Stimulated activated CD4-positive, alpha-beta T cell treated with anti-CD3 and anti-CD28 coated beads, Interleukin-1b, Interleukin-23, amount 100 ng/mL, for 24 hours (primary cell): ENCODE data around the gene E2F4.

Source experiments
- DNase-seq, 4 experiments: peaks; one replicate each; pipeline ENCODE4 v3.0.0-alpha.2; 2020; ENCODE audit warnings: low read depth in 4 of 4, low spot score in 1 of 4

E2F4 gene

DNA sequence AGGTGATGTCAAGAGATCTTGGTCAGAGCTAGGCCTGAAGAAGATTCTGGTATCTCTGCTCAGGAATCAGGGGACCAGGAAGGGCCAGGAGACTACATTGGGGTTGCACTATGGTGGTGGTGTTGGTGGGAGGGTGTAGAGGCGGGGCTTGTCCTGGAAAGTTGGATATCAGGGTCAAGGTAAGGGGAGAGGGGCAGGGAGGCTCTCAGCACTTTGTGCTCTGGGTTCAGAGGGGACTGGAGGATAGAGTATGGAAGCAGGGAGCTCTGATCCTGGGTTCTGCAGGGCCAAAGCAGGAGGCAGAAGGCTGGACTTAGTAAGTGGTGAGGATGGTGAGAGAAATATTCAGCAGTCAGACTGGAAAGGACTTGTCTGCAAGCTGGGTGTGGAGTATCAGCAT, 18.6 kb upstream of the E2F4 start:
- no peak for DNase-seq

DNA sequence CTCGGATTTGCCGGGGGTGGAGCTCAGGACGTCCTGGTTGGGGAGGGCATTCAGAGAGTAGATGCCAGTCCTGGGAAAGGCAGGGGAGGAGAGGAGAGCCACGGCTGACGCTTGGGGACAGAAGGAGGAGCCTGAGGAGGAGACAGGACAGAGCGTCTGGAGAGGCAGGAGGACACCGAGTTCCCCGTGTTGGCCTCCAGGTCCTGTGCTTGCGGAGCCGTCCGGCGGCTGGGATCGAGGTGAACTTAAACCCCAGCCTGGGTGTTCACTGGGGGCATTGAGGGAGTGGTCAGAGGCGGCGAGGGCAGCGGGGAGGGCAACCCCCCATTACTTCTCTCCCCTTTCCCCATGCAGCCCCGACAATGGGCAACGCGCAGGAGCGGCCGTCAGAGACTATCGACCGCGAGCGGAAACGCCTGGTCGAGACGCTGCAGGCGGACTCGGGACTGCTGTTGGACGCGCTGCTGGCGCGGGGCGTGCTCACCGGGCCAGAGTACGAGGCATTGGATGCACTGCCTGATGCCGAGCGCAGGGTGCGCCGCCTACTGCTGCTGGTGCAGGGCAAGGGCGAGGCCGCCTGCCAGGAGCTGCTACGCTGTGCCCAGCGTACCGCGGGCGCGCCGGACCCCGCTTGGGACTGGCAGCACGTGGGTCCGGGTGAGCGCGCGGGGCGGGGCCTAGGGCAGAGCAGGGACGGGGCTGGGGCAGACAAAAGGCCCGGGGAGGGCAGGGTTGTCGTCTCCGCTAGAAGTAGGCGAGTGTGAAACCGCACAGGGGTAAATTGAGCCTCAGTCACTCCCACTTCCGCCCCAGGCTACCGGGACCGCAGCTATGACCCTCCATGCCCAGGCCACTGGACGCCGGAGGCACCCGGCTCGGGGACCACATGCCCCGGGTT, 17.9 kb upstream of the E2F4 start:
- no peak for DNase-seq

DNA sequence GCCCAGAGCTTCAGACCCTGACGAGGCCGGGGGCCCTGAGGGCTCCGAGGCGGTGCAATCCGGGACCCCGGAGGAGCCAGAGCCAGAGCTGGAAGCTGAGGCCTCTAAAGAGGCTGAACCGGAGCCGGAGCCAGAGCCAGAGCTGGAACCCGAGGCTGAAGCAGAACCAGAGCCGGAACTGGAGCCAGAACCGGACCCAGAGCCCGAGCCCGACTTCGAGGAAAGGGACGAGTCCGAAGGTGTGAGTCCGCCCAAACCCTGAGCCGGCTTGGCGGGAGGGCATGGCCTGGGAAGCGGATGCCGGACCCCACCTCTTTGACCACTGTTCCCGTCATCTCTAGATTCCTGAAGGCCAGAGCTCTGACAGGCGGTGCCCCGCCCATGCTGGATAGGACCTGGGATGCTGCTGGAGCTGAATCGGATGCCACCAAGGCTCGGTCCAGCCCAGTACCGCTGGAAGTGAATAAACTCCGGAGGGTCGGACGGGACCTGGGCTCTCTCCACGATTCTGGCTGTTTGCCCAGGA, 17.2 kb upstream of the E2F4 start:
- DNase-seq, result no peak

DNA sequence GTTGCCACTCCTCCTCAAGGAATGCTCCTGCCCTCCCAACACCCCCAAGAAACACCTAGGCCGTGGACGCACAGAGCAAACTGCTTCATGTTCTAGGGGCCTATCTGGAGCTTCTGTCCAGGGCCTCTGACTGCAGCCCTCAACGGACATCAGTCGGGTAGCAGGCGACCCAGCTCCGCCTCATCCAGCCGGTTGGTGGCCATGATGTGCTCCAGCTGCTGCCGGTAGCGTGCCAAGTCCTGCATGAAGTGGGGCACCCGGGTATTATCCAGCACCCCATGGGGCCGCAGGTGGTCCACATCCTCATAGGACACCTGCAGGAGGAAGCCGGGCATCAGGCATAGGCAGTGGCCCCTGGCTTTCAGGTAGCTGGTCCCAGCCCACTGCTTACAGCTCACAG, 15.3 kb upstream of the E2F4 start:
- no peak for DNase-seq

DNA sequence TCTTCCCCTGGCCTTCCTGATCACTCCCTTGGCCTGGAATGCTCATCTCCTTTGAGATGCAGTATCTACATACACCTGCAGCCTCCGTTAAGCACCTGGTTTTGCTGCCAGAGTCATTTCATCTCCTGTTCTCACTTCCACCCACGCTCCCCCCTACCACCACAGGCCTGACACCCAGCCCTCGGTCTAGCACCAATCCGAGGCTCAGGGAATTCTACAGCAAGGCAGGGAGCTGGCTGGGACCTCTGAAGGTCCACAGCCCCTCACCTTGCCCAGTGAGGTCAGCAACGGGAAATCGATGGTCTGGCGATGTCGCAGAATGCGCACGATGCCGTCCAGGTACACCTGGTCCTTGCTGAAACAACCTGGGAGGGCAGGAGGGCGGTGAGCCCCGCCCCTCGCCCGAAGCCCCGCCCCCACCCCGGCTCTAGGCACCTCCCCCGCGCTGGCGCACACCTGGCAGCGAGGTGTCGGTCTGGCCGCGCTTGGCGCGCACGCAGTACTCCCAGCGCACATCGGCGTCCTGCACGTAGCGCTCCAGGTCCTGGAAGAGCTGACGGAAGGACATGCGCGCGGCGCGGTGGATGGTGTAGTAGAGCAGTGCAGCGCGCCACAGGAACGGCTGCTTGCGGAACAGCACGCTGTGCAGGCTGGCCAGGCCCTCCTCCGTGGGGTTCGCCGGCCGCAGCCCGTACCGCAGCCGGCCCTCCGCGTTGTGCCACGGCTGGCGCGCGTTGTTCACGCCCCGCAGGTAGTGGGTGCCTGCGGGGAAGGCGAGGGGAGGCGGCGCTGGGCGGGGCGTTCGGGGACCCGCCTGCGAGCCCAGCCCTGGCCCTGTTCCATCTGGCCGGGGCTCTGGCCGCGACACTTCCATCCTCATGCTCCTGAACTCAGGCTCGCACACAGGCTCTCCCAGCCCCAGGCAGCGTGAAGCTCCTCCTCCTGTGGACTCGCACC, 13.9 kb upstream of the E2F4 start:
- DNase-seq, result no peak

DNA sequence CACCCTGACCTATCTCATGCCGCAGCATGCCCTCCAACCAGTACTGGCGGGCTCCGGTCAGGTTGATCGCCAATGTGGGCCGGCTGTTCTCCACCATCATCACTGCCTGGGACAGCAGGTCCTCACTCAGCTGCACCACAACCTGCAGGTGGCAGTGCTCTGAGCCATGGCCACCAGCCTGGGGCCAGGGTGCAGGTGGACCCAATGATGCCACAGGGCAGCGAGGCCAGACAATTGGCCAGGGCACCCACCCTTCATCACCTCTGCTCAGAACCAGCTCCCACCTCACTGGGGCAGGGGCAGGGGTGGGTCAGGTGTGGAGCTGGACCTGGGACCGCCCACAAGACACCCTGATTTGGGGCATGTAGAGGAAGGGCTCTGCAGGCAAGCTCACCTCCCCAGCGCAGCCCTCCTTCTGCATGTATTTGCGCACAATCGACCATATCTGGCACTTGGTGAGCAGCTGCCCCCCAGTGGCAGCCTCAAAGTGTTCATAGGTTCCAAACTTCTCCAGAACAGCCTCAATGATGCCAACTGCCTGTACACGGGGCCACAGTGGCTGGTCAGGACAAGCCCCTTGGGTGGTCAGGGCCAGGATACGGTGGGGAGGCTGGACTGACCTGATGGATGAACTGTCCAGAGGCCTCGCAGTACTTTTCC, 12.4 kb upstream of the E2F4 start:
- DNase-seq, result no peak

DNA sequence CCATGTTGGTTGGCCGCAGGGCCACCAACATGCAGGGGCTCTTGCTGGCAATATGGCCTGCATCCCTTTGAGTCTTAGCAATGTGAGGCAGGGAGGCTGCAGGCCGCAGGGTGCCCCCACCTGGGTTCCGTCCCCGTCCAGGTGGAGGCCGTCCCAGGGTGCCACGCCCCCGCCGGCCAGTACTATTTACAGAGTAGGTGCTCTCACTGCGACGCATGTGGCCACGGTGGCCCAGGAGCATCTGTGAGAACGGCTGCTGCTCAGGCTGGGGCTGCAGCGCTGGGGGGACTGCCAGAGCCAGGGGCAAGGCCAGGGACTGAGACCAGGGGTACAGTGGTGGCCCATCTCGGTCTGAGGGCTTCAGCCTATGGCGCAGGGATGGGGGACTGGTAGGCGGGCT, 11.8 kb upstream of the E2F4 start:
- no peak for DNase-seq

DNA sequence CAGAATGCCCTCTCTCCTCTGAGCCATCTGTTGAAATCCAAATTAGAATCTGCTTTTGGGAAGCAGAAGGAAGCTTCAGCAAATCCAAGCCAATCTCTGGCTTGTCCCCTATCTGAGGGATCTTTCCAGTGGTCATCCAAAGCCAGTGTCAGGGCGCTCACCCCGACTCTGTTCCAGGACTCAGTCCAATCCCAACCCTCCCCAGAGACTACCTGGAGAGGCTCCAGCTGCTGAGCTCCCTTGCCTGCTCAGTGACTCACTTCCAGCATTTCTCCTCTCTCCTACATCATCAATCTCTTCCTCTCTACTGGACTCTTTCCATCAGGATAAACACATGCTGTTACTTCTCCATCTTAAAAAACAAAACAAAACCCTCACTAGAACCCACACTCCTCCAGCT, 10.6 kb upstream of the E2F4 start:
- no peak for DNase-seq

DNA sequence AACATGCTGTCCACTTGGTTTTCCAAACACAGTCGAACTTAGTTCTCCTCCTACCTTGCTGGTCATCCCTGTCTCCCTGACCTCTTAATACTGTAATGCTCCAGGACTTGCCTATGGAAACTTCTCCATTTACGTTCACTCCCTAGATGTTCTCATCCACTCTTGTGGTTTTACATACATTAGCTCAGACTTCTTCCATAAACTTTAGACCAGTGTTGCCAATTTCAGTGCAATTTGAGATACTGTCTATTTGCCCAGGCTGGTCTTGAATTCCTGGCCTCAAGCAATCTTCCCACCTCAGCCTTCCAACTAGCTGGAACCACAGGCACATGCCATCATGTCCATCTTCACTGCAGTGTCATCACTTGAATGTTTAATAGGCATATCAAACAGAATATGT, 9.7 kb upstream of the E2F4 start:
- no peak for DNase-seq

DNA sequence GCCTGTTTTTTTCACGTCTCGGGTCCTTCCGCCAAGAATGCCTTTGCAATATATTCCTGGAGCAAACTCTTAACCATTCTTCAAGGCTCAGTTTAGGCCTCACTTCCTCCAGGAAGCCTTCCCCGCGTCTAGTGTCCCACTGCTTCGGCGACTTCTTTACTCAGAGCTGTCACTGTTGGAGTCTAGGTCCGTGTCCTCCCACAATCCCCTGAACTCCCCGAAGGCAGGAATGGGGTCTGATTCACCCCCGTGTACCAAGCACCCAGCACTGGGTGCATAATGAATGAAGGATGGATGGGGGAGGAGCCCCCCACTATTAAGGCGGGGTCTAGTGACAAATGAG, 8.7 kb upstream of the E2F4 start:
- no peak for DNase-seq

DNA sequence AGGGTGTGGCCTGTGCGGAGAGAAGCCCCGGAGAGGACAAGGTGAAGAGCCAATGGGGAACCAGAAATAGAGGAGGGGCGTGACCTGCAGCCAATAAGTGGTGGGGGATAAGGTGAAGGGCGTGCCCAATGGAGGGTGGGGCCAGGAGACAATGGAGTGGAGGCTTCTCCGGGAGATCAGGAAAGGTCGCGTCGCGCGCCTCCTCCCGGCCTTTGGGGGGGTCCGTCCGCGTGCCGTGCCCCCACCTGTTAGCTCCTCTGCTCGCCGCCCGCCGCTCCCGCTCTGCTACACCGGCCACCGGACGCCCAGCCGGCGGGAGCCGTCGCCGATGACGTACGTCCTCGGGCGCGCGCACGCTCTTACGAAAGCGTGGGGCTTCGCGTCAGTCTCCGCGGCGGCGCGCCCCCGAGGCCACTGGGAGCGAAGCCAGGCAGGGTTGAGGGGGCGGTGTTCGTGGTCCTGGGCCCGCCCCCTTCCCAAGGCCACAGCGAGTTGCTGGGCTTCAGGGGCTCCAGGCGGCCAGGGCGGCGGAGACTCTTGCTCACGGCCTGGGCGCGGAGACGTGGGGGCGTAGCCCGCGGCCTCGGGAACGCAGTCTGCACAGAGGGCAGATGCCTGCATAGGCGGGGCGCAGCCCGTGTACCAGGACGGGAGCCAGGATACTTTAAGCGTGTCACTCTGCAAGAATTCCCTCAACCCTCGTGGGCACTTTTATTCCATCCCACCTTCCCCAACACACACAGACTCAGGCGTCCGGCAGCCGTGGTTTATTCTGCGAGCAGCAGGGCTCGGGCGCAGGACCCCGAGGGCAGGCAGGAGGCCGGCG, 8.1 kb upstream of the E2F4 start, which contains the start of gene MATCAP1:
Gene MATCAP1 (minus strand): TSS at position 337 of the 826 bp plus-strand sequence. CDS start 3,353 bp downstream, outside the sequence.
- peak; percentile 72 to 91 (median 84) for DNase-seq

DNA sequence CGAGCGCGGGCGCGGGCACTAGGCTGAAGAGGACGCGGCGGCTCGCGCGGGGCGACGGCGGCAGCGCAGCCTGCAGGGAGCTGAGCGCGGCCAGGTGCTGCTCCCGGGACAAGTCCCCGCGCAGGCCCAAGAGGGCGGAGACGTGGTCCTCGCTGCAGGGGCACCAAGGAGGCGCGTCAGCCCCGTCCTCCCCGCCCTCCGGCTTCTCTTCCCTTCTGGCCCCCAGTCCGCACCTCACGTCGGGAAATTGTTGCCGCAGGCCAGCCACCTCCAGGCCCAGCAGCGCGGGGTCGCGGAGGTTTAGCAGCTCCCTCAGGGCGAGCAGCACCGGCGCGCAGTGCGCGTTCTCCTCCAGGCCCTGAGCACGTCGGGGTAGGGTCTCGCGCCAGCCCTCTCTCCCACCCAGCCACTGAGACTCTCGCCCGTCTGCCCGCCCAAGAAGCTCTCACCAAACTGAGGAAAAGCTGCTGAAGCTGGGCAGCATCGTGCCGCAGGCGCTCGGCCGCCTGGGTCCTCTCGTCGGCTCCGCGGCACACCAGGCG, 7.4 kb upstream of the E2F4 start:
- DNase-seq, result no peak

DNA sequence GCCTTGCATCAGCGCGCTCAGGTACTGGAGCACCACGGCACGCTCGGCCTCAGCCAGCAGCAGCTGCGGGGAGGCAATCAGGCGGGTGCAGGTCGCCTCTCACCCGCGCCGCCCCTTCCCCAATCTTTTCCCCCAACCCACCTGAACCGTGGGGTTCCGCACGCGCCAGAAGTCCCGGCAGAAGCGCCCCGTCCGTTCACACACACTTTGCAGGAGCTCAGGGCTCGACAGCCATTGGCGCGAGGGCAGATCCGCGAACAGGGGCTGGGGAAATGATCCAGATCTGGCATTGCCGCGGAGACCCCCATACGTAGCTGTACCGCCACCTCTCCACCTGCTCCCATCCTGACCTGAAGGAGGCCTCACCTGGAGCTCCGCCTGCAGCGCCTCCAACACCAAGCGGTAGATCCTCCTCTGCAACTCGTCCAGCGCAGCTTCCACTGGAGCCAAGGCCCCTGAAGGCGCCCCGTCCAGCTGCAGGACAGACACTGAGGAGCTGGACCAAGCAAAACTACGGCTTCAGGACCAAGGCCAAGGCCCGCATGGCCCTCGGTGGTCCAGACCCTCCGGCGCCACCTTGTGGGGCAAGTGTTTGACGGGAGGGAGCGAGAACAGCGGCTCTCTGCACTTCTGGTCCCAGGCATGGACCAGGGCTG, 6.8 kb upstream of the E2F4 start:
- peak; percentile 70 to 74 (median 74) for DNase-seq

DNA sequence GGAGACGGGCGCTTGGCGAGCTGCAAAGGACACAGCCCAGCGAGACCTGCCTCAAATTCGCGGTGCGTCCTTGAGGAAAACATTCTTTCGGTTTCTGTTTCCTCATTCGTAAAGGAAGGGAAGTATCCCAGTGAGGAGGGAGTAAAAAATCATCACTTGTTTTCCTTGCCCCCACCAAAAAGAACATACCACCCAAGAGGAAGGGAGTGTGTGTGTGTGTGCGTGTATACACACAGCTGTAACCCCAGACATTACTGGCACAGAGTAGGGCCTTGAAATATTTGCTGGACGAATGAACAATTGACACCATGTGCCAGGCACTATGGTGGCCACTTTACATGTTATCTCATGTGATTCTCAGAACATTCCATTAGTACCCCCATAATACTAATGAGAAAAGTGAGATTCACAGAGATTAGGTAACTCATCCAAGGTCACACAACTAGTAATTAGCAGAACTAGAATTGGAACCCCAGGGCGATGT, 6.3 kb upstream of the E2F4 start:
- DNase-seq, result no peak

DNA sequence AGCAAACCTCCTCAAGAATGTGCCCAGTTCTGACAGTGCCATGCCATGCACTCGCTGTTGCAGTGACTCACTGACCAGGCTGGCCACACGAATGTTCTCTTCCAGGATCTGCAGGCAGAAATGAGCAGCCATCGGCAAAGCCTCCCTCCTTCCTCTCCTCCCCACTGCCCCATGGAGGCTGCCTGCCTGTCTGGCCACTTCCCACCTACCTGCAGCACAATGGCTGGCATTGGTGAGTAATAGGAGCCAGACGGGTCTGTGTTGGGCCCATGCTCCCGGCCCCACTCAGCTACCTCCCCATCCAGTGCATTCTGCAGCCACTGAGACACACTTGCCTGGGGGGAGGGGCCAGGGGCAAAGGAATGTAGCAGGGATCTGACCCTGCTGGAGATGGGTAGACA, 5.4 kb upstream of the E2F4 start:
- no peak for DNase-seq

DNA sequence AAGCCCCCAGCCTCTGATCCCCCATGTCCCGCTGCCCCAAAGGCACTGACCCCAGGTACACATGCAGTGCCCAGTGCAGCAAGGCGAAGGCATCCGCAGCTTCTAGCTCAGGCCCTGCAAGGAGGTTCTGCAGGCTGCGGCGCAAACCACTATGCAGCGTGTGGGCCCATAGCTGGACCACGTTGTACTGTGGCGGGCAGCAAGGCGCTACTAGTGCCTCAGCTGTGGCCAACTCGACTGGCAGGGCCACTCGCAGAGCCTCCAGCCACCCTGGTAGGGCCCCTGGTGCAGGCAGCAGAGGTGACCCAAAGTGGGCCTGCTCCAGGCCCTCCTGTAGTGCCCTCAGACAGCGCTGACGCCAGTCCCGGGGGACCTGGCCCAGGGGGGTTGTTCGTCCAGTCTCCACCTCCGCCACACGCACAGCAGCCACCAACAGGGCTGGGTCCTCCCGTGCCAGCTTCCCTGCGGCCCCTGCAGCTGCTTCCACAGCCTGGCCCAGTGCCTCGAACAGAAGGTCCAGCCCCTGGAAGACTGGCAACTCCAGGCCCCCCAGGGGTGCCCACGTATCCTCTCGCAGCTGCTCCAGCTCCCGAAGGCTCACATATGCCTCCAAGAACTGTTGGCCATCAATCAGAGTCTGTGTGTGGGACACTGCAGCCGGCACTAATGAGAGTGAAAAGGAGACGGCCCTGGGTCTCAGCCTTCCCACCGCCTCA, 4.6 kb upstream of the E2F4 start:
- DNase-seq, result no peak

DNA sequence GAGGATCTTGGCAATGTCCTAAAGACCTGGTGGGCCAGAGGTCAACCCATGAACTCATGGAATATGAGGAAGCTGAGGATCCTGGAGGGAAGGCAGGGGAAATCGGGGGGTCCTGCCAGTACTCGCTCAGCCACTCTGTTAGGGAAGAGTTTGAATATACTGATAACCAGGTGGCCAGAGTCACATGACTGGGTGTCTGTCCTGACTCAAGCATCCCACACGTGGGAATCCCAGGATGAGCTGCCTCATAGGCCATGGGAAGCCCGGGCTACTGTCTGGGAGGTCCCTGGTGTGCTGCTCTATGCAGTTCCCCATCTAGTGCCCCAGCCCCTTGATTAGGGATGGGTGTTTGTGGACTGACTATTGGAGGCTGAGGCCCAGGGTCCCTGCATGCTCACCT, 3.6 kb upstream of the E2F4 start:
- DNase-seq, result no peak

DNA sequence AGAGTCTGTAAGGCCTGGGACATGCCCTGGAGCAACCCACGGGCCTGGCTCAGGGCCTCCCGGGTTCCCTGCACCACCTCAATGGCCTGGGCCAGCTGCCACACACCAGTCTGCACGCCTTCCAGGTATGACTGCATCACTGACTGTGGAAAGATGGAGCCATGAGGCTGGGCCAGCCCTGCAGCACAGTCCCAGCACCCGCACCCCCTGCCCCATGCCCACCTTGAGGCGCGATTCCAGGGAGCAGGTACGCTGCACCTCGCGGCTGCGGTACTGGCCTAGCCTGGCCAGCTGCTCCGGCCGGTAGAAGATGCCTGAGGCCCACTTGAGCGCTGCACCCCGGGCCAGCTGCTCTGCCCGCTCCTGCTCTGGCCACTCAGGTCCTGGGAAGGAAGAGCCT, 3.2 kb upstream of the E2F4 start:
- no peak for DNase-seq

DNA sequence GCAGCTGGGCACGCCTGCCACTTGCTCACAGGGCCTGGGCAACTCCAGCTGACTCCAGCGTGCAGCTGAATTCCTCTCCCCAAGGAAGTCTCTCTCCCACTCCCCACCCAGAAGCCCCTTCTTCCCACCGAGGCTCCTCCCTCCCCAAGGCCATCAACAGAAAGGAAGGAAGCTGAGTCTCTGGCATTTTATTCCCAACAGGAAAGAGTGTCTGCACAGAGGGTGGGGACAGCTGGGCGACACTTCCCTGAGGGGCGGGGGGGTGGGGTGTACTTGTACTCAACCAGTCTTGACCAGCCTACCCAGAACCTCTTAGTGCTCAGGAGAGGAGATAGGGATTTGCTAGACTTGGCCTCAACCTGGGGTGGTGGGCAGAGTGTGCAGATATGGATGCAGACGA, 1.9 kb upstream of the E2F4 start, which contains the start of gene EXOC3L1:
Gene EXOC3L1 (minus strand): TSS at position 96 of the 400 bp plus-strand sequence. CDS start 460 bp downstream, outside the sequence.
- DNase-seq, result no peak
